NAMALWA (cell line): ENCODE data around the gene ZBTB26.
A peak's percentile ranks its signal among the peaks of the same experiment; 100 is the strongest.
"Not testable (repeated sequence)": the region's sequence is repeated elsewhere in the genome, so short reads cannot be mapped to it uniquely, and the experiment has no call there.

Source experiments
- DNase-seq: peaks from one replicate; pipeline ENCODE4 v3.0.0-alpha.2; 2015; ENCODE audit warnings: low spot score

The ZBTB26 gene

DNA sequence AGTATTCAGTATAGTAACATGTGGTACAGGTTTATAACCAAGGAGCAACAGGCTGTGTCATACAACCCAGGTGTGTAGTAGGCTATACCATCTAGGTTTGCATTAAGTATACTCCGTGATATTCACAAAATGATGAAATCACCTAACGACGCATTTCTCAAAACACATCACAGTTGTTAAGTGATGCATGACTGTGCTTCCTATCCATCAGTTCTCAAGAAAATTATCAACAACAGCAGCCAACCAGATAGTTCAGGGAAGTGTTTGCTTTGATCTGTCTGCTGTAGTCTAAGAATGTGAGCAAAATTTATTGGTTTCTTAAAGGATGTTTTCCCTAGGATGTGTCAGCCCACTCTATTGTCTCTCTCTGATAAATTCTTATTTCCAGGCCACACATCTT lies 7.4 kb downstream of the ZBTB26 start:
- peak; percentile 58 for DNase-seq

DNA sequence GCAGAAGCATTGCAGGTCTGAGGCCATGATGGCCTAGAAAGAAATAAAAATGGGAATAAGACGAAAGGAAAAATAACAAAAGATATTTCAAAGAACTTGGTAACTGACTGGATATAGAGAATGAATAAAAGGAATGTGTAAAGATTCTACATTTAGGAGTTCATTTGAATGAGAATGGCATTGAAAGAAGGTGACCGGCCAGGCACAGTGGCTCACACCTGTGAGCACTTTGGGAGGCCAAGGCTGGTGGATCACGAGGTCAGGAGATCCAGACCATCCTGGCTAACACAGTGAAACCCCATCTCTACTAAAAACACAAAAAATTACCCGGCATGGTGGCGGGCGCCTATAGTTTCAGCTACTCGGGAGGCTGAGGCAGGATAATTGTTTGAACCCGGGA lies 8.6 kb downstream of the ZBTB26 start:
- DNase-seq, result no peak

- no peak for DNase-seq
Observed at GRCh38 chr9:122918310-122918709, 13.0 kb downstream of the ZBTB26 start.

- DNase-seq, result peak; percentile 94
Observed at GRCh38 chr9:122912964-122913673, 18.2 kb downstream of the ZBTB26 start, which contains the start of gene ZBTB6. Gene ZBTB6 (minus strand): TSS chr9:122913323. CDS start chr9:122912072, 1,251 bp downstream.

- no peak for DNase-seq
Observed at GRCh38 chr9:122912671-122912963, 18.7 kb downstream of the ZBTB26 start.

- not testable (repeated sequence) for DNase-seq
Observed at GRCh38 chr9:122906122-122906521, 25.2 kb downstream of the ZBTB26 start.

- peak; percentile 100 for DNase-seq
Observed at GRCh38 chr9:122904823-122905710, 26.2 kb downstream of the ZBTB26 start, which contains the start of gene RC3H2. Gene RC3H2 (minus strand): TSS chr9:122905359. CDS start chr9:122897509, 7,850 bp downstream.

- peak; percentile 60 for DNase-seq
Observed at GRCh38 chr9:122904466-122904822, 26.9 kb downstream of the ZBTB26 start.

DNA sequence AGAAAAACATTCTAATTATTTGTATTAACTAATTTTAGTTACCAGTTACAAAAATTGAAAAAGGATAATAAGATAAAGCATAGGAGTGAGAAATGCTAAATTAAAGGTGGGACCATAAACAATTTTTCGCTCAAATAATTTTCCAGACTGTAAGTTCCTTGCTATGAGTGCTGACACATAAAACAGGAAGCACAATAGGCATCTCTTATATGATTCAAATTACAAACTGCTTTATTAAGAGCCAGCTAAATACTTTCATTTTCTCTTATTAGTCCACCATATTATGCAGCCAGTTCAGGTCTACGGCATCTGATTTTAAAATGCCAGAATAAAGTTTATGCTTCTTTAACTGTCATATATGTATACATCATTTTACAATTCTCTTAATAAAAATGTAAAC lies 30.5 kb downstream of the ZBTB26 start:
- peak; percentile 59 for DNase-seq

- DNase-seq, result no peak
Observed at GRCh38 chr9:122897969-122898368, 33.3 kb downstream of the ZBTB26 start.

GRCh38 chr9:122888480-122888879 lies 42.8 kb downstream of the ZBTB26 start:
- DNase-seq, result no peak

DNA sequence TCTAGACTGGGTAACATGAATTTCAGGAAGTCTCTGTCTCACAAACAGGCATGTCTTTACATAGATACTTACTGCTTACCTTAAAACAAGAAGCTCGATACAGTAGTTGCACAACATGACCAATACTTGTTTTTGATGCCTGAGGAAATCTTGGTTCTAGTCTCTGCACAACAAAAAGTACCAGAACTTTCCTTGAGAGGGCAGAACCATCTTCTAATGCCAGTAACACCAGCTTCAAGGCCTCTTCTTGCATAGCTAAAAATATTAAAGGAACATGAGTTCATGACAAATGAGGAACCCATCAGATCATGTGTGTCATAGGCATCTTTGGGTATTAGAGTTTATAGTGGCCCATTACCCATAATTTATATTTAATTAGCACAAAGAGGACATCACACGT lies 48.2 kb downstream of the ZBTB26 start:
- DNase-seq, result peak; percentile 15

- DNase-seq, result no peak
Observed at GRCh38 chr9:122879443-122879842, 51.9 kb downstream of the ZBTB26 start.

- DNase-seq, result no peak
Observed at GRCh38 chr9:122875523-122875922, 55.8 kb downstream of the ZBTB26 start.

- not testable (repeated sequence) for DNase-seq
Observed at GRCh38 chr9:122867276-122867675, 64.0 kb downstream of the ZBTB26 start.

DNA sequence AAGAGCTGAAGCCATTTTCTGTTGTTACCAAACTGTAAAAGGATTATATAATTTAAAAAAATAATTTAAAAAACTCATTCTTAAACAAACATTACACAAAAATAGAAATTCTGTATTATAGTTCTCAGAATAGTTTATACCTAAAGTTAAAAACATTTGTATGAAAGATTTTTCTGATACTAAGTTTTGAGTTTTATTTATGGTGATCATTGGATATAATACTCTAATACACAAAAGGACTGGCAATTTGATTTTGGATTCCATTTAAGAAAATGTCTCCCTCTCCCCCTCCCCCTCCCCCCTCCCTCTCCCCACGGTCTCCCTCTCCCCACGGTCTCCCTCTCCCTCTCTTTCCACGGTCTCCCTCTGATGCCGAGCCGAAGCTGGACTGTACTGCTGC lies 65.2 kb downstream of the ZBTB26 start:
- DNase-seq, result no peak
